NOMO-1 treated with DMSO at 0.1 percent for 48 hours (cell line): Measurements from ENCODE around the gene MAP2K3.
"Not testable (repeated sequence)": the region's sequence is repeated elsewhere in the genome, so short reads cannot be mapped to it uniquely, and the experiment has no call there.

Experiments used
- DNase-seq: peaks from one replicate; lab custom pipeline; 2025; ENCODE audit not compliant: unreplicated experiment; lab: John Stamatoyannopoulos, UW

The MAP2K3 gene

GRCh38 chr17:21296097-21297025, 11.8 kb downstream of the MAP2K3 start:
- no peak for DNase-seq

- no peak for DNase-seq
Measured at GRCh38 chr17:21297026-21297520, 12.6 kb downstream of the MAP2K3 start.

GRCh38 chr17:21297597-21297996, 13.1 kb downstream of the MAP2K3 start:
- no peak for DNase-seq

- DNase-seq, result no peak
Measured at GRCh38 chr17:21298056-21298982, 13.8 kb downstream of the MAP2K3 start.

GRCh38 chr17:21298983-21299519, 14.5 kb downstream of the MAP2K3 start:
- no peak for DNase-seq

GRCh38 chr17:21299981-21300600, 15.6 kb downstream of the MAP2K3 start:
- DNase-seq, result no peak

- no peak for DNase-seq
Measured at GRCh38 chr17:21300601-21301571, 16.4 kb downstream of the MAP2K3 start.

- no peak for DNase-seq
Measured at GRCh38 chr17:21301593-21302550, 17.4 kb downstream of the MAP2K3 start.

GRCh38 chr17:21302711-21303425, 18.4 kb downstream of the MAP2K3 start:
- DNase-seq, result no peak

GRCh38 chr17:21303441-21304065, 19.0 kb downstream of the MAP2K3 start:
- DNase-seq, result no peak

- no peak for DNase-seq
Measured at GRCh38 chr17:21304091-21304490, 19.6 kb downstream of the MAP2K3 start.

- not testable (repeated sequence) for DNase-seq
Measured at GRCh38 chr17:21304551-21305151, 20.1 kb downstream of the MAP2K3 start.

- not testable (repeated sequence) for DNase-seq
Measured at GRCh38 chr17:21305431-21306180, 21.1 kb downstream of the MAP2K3 start.

GRCh38 chr17:21306611-21307272, 22.2 kb downstream of the MAP2K3 start:
- not testable (repeated sequence) for DNase-seq

GRCh38 chr17:21307273-21307625, 22.7 kb downstream of the MAP2K3 start:
- not testable (repeated sequence) for DNase-seq

GRCh38 chr17:21308931-21309381, 24.4 kb downstream of the MAP2K3 start:
- not testable (repeated sequence) for DNase-seq
